Left lobe of liver (tissue), 2 donors: Measurements from ENCODE around the gene SCYL1. TPM values are rescaled to one million over a fixed set of nuclear protein-coding genes. Genes with fewer than 3 reads are reported as not detected.

Experiments
- ATAC-seq: fragments of 200-7000 bp; cut with Tn5 transposase; one replicate; pipeline ENCODE4 v1.9.1; 2020; ENCODE audit warnings: mild to moderate bottlenecking, moderate library complexity
- DNase-seq: peaks from one replicate; pipeline ENCODE4 v3.0.0-alpha.2; 2020; ENCODE audit warnings: low spot score
- total RNA-seq: library from RNA; stranded (reverse); gene quantifications from one replicate; pipeline ENCODE4 v1.2.1, GENCODE V29; 2021
- donor health status: DM: no; HTN: no; CAD: no; lungs with moderate emphysema.
- donor health status: DM: no; HTN: yes; CAD: no.

Gene SCYL1
- total RNA-seq = 67.6 TPM

DNA sequence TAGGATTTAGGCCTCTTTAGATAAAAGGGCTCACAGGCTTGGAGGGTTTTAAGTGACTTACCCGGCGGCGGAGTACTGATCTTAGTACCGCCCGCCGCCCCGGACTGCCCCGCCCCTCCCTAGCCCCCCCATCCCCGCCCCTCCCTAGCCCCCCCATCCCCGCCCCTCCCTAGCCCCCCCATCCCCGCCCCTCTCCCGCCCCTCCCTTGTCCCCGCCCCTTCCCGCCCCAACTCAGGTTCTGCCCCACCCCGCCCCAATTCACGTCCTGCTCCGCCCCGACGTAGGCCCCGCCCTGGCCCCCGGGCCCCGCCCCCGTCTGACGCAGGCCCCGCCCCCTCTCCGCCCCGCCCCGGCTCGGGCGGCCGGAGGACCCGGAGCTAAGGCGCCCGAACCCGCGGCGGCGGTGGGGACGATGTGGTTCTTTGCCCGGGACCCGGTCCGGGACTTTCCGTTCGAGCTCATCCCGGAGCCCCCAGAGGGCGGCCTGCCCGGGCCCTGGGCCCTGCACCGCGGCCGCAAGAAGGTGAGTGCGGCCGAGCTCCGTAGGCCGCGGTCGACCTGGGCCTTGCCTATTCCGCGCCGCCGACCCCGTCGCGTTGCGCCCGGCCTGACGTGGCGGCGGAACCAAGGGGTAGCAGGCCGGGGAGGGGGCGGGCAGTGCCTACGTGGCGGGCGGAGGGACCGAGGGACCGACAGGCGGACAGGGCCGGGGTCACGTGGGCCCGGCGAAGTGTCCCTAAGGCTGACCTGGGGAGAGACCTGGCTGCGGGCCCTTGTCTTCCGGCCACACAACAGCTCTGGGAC lies at the start of gene SCYL1:
Gene SCYL1, plus strand, starts transcription at position 343 of the 805 bp plus-strand sequence. Its CDS starts 71 bp downstream, at position 414.
- ATAC-seq (peak; percentile 89), DNase-seq (peak; percentile 85)

DNA sequence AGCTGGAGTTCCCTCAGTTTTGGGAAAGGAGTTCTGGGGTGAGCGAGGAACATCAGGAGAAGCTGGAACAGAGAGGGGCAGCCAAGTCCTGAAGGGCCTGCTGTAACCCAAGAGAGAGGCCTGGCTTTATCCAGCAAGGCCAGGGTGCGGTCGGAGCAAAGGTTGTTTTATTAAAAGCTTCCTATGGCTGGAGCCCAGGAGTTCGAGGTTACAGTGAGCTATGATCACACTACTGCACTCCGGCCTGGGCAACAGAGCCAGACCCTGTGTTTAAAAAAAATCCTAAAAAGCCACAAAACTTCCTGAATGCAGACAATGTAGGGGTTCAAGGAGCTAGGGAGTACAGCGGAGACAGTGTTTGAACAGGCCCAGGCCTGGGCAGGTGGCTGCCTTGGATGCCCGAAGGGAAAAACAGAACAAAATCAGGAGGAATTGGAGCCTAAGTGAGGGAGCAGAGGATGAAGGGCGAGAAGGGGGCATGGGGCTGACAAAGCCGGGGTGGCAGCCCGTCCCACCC lies 48.2 kb upstream of the SCYL1 start:
- ATAC-seq = peak; percentile 64
- DNase-seq = peak; percentile 85

DNA sequence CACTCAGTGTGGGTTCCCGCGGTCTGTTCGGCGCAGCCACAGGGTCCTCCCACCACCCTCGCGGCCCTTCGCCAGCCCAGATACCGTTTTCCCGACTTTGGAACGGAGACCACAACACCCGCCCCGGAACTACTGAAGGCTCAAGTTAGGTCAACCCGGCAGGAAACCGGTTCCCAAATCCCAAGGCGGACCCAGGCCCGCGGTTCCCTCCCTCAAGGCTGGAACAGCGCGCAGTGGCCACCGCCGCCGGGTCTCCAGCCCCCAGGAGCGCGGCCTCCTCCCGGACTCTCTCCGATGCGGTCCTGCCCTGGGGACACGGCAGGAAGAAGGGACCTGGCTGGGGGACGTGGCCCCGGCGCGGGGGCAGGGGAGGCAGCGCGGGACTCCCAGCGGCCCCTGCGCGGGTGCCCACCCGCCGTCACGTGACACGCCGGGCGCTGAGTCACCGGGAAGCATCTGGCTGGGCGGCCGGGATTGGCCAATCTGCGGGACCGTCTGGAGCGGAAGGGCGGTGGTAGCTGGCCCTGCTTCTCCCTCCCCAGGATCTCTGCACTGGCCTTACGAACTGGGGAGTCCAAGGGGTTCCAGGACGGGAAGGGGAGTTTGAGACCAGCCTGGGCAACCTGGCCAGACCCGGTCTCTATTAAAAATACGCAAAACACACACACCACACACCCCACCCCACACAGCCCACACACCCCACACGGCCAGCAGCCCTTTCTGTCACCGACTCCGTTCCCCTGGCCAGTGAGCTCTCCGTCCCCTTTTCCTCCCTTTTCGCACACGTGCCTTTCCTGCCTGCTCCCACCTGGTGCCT lies 47.5 kb upstream of the SCYL1 start:
- peak; percentile 97 for DNase-seq
- peak; percentile 82 for ATAC-seq

DNA sequence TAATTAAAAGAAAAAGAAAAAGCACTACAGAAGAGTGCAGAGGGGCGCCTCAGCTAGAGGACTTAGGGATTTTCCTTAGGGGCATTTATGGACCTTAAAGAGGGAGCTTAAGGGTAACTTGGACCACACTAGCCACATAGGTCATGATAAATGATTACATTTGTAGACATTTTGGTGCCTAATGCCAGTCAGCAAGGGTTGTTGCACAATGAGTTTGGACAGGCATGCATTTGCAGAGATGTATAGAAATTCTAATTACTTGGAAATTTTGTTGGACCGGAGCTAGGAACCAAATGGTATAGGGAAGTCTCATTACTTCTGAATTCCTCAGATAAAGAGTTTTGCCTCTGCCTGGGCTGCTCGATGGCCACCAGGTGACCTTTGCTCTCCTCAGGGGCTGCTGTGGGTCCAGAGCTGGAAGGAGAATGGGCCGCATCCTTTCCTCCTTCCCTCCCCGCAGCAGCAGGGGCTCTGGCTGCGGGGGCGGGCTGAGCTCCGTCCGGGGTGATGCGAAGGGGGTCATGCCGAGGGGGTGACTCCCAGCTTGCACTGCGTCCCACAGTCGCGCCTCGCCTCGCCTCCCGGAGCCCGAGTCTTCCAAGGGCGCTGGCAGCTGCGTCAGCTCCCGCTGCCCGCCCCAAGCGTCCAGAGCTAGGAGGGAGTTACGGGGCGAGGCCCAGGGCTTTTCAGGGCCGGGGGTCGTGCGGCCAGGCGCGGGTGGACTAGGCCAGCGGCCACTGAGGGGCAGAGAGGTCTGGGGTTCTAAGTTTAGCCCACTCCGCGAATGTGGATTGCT lies 46.3 kb upstream of the SCYL1 start:
- ATAC-seq (peak; percentile 21), DNase-seq (no peak)

DNA sequence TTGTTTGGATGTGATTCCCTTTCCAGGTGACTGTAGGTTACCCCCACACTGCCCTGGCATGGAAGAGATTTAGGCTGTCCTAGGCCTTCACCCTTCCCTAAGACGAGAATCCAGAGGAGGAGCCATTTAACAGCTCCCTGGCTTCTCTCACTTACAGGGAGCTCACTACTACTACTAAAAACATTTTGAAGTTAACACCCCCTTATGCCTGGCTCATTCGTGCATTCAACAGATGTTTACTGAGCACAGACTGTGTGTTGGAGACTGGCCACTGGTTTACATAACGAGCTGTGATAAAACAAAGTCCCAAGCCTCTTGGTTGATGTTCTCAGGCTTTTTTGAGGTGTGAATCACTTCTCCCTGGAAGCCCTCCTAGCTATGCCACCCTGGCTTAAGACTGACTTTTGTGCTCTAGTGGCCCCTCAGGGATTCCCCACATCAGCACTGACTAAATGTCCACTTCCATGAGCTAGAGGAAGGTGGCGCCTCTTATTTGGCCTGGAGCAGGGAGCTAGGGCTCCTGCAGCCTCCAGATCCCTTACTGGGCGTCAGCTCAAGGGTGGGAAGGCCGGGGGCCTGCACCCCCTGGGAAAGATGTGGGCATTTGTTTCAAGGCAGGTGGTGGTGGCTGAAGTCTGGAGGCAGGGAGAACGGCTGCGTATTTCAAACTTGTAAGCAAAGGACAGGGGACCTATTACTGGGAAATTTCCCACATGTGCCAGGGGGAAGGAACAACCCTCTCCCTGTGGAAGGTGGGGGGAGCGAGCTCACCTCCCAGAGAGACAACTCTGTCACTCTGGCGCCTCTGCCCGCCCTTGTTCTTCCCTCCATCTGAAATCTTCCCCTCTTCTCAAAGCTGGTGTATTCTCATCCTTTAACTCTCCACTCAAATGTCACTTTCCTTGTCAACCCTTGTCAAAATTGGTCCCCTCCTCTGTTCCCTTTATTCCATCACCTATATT lies 45.4 kb upstream of the SCYL1 start:
- ATAC-seq (peak; percentile 59), DNase-seq (peak; percentile 77)

DNA sequence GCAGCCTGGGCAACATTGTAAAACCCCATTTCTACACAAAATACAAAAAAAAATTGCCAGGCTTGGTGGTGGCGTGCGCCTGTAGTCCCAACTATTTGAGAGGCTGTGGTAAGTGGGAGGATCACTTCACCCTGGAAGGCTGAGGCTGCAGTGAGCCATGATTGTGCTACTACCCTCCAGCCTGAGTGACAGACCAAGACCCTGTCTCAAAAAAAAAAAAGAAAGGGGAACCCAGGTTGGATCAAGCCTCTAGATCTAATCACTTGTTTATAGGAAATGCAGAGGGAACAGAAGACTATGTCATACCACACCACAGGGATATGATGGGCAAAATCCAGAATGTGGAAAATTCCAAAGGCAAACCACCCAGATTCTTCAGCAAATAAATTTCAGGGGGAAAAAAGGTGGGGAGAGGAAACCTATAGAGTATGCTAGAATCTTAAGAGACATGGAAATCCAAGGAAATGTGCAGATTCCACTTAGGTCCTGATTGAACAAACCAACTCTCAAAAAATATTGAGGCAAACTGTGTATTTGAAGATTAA lies 42.5 kb upstream of the SCYL1 start:
- DNase-seq (no peak), ATAC-seq (no peak)

DNA sequence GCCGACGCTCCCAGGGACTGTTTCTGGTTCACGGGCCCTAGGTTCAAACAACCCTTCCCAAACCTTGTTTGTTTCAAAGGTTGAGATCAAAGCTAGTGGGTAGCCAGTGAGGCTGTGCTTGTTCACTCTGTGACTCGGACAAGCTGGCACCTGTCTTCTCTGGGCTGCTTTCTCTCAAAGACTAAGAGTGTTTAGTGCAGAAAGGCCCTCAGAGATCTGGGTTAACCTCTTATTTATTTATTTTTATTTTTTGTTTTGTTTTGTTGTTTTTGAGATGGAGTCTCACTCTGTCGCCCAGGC lies 39.0 kb upstream of the SCYL1 start:
- DNase-seq (no peak), ATAC-seq (no peak)

DNA sequence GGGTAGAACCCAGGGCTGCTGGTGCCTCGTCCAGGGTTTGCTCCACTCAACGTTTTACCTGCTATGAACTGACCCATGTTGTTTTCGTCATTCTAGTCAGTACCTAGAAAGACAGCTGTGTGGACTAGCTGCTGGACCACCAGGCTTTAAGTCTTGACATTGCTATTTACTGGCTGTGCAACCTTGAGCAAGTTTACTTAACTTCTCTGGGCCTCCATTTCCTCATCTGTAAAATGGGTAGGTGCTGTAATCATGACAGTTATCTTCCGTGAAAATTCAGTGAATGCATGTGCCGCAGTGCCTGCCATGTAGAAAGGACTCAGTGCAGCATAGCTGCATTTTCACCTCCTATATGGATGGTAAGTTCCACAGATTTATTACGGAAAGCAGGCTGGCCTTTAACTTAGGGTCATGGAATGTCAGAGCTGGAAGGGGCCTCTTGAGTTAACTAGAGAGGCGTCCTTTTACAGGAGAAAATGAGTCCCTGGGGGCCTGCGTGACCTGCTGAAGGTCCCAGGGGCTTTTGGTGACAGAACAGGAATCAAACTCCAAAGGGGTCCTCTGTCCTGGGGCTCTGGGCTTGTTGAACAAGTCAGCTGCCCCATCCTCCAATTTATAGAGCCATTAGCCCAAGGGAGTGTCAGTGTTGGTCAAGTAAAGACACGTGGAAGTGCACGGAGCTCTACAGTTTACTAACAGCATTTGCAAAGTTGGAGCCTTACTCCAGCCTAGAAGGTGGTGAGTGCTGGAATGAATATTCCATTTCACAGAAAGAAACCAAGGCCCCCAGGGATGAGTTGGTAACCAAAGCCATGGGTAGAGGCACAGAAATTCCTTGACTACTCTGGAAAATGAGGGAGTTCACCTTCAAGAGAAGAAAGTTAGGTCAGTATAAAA lies 38.1 kb upstream of the SCYL1 start:
- DNase-seq = no peak
- ATAC-seq = no peak

DNA sequence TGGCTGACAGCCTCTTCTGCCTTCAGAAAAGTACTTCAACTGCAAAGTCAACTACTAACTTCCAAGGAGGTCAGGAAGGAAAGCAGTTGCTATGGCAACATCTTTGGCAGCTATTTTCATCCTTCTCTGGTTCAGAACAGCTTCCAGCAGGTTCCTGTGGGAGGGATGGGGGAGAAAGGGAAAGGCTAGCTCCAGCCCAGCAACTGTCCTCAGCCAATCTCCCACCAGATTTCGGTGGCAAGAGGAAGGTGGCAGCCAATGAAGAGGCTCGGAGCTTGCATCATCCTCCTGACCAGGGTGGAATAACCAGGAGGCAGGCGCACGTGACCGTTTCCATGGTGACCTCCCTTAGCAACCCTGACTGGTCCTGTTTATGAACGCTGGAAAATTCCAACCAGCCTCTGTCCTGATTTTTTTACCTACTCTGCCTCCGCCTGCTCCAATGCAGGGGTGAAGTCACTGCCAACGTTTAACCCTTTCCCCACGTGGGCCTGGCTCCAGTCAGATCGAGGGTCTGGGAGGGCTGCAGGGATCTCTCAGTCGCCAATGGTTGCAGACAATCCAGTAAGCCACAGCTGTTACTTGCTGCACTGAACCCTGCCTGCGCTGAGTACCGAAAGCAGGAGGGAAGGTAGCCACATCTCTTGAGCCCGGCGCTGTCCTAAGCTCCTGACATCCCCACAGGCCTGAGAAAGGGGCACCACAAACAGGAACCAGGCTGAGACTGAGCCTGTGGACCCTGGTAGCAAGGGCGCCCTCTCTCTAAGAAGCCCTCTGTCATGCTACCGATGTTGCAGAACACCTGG lies 37.2 kb upstream of the SCYL1 start:
- ATAC-seq = peak; percentile 86
- DNase-seq = peak; percentile 93

DNA sequence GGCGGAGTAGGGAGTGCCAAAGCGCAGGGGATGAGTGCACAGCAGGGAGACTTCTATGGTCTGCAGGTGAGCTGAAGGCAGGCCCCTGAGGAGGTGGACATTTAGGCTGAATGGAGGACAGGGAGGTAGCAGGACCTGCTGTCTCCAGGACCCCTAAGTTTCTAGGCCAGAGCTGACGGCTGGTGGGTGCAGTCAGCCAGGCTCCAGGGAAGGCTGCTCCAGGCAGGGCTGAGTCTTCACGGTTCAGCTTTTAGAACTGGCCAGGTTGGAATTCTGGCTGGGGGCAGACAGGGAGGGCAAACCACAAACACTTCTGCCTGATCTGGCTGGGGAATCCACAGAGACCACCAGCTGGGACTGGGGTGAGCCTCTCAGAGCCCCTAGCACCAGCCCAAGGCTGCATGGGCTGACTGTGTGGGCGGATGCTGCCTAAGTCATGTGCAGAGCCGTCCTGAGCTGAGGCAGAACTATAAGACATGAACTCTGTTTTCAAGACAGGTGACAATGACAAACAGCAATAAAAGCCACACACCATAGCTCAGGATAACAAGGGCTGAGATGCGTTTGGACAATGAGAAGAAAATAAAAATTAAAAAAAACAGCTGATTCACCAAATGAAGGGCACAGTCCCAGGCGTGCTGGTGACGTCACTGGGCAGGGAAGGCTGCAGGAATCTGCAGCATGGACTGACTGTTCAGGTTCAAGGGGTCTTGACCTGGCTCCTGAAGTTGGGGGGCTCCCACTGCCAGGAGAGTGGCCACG lies 36.4 kb upstream of the SCYL1 start:
- DNase-seq = no peak
- no peak for ATAC-seq

DNA sequence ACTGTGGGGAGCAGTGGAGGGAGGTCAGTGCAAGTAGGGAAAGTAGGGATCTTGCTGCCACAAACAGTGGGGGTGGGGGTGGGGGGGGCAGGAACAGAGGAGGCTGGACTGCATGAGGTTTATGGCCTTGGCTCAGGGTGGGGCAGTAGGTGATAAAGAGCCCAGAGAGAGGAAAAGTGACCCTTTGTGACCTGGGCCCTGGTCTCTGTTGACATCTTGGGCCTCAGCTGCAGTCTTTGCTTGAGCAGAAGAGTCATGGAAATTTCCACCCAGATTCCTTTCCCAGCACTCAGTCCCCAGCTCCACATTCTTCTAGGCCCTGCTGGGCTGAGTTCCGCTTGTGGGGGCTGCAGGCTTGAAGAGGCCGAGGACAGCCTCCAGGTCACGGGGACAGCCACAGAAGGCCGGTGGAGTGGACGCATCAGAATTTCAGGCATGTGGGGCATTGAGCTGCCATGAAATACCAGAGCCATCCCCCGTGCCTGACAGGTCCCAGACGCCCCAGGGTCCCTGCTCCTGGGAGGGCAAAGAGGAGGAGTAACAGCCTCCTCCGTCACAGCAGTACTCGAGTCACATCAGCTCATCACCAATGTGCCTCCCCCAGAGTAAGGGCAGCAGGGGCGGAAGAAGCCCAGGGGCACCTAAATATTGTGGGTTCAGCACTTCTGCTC lies 35.7 kb upstream of the SCYL1 start:
- DNase-seq = no peak
- ATAC-seq = no peak

DNA sequence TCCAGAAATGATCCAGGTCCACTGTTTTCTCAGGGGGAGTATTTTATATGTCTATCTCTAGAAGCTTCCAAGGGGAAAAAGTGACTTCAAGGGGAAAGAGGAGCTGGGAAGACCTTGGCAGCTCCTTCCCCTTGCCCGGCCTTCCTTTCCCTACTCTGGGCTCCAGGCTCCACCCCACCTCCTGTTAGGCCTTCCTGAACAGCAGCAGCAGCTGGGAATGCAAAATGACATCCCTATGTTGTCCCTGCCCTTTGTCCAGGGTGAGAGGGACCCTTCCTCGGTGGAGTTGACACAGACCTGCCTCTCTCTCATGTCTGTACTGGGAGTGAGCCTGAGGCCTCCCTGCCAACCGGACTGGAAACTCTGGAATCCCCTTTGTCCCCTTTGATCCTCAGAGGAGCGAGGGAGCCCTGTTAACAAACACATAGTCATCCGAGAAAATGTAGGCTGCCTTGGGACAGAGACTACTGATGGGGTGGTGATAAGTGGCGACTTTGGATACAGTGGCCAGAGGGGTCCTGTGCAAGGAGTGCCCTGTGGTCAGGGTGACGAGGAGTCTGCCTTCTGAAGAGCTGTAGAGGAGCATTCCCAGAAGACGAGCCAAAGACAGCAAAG lies 35.1 kb upstream of the SCYL1 start:
- DNase-seq (no peak), ATAC-seq (no peak)

DNA sequence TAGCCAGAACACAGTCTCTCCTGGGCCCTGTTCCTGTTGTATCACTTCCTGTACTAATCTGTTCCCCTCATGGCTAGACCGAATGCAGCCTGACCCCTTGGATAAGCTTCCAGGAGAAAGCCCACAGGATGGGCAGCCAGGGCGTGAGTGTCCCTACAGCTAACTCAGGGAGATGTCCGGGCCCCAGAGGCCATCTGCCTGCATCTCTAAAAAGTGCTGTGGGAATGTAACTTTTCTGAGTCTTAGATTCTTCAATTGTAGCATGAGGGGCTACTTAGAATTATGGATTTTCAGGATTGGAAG lies 33.8 kb upstream of the SCYL1 start:
- DNase-seq = no peak
- no peak for ATAC-seq

DNA sequence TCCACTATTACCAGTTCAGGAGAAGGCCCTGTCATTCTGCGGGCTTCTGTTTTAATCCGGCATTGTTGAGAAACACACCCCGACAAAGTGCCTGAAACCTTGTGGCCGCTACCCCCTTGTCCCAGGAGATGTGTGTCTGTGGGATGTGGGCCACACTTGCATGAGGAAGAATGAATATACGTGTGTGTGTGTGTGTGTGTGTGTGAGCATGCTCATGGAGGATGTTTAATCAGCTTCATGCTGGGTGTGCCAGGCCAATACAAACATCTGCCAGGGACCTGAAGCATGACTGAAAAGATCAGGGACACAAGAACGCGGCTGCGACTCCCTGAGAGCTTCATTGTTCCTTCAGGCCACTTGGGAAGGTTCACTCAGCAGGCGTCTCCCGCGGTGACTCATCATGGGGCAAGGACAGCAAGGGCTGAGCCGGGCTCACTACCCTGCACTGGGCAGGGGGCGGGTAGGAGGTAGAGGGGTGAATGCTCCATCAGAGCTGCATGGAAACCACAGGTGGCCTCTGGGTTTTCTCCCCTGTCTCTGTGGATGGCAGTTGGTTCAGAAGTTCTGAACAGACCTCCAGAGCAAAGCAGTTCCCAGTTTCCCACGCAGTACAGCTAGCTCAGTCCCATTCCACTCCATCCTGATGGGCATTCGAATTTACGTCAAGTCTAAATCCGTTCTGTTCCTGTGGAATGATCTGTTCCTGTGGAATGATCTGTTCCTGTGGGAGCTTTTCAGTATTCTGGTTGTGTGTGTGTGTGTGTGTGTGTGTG lies 33.1 kb upstream of the SCYL1 start:
- DNase-seq (no peak), ATAC-seq (peak; percentile 14)

DNA sequence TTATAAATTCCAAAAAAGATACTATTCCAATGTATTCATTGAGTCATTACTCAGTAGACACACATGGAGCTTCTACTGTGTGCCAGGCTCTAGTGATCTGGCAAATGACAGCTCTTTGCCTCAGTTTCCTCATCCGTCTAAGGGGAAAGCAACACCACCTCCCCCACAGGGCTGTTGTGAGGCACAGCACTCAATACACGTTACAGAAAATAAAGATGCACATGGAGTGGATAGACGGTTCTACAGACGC lies 32.6 kb upstream of the SCYL1 start:
- DNase-seq (no peak), ATAC-seq (no peak)
